GM18526 (cell line): ENCODE results near the gene SRF.

Experiments
- POLR2A ChIP-seq: IDR thresholded peaks from 3 replicates; pipeline ENCODE4 v1.6.1; 2011; ENCODE audit not compliant: insufficient read length; ENCODE audit errors: extremely low read depth

The SRF gene

DNA sequence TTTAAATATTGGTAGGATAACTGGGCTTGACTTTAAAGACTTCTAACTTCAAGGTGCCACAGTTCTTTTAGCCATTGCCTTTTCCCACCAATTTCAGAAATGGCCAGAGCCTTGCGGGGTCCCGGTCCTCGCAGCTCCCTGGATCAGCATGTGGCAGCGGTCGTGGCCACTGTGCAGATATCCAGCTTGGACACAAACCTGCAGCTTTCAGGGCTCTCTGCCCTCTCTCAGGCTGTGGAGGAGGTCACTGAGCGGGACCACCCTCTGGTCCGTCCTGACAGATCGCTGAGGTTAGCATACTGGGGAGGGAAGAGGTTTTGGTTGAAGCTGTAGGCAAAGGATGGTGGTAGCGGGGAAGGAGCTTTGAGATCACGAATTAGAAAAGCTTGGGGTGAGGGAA lies 17.4 kb downstream of the SRF start:
- no peak for TF ChIP-seq POLR2A

- TF ChIP-seq POLR2A, result no peak
These were observed 18.8 kb downstream of the SRF start for GRCh38 chr6:43189776-43190304.

DNA sequence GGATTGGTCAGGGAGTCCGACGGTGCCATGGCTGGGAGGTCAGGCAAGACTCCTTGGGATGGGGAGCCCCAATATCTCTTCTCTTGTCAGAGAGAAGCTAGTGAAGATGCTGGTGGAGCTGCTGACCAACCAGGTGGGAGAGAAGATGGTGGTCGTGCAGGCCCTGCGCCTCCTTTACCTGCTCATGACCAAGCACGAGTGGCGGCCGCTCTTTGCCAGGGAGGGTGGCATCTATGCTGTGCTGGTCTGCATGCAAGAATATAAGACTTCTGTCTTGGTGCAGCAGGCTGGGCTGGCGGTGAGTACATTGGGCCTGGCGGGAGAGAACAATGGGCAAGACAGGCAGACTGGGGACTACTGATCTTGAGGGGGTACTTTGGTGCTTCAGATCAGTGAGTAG lies 21.8 kb downstream of the SRF start:
- TF ChIP-seq POLR2A, result no peak

GRCh38 chr6:43193929-43194328 lies 22.9 kb downstream of the SRF start:
- no peak for TF ChIP-seq POLR2A

- TF ChIP-seq POLR2A, result no peak
These were observed 25.3 kb downstream of the SRF start for GRCh38 chr6:43196337-43196736.

DNA sequence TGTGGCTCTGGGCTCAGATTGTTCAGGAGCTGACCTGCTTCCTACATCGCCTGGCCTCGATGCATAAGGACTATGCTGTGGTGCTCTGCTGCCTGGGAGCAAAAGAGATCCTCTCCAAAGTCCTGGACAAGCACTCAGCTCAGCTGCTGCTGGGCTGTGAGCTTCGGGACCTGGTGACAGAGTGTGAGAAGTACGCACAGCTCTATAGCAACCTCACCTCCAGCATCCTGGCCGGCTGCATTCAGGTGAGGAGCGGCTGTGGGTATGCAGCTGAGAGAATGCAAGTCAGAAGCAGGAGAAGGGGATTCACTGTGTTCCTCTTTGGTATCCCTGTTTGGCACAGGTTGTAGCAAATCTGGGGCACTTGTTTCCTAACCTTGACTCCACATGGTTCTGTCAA lies 28.8 kb downstream of the SRF start:
- TF ChIP-seq POLR2A, result no peak

DNA sequence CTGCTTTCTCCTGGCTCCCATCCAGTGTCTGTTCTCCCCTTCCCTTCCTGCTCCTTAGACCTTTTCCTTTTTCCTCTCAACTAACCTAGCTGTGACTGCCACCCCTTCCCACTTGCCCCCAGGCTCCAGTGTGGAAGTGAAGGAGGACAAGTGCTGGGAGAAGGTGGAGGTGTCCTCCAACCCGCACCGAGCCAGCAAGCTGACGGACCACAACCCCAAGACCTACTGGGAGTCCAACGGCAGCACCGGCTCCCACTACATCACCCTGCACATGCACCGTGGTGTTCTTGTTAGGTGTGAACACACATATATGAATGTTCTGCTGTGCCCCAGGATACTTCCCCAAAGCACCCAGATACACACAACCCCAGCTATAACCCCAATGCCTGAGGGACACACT lies 29.5 kb downstream of the SRF start:
- TF ChIP-seq POLR2A, result no peak

DNA sequence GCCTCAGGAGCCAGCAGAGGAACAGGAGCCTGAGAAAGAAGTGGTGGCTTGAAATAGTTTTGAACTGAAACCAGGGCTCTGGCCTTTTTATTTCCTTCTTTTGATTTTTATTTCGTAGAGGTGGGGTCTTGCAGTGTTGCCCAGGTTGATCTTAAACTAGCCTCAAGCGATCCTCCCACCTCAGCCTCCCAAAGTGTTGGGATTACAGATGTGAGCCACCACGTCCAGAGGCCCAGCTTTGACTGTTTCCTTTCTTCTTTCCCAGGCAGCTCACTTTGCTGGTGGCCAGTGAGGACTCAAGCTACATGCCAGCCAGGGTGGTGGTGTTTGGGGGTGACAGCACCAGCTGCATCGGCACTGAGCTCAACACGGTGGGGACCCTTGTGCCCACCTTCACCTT lies 31.4 kb downstream of the SRF start:
- no peak for TF ChIP-seq POLR2A

DNA sequence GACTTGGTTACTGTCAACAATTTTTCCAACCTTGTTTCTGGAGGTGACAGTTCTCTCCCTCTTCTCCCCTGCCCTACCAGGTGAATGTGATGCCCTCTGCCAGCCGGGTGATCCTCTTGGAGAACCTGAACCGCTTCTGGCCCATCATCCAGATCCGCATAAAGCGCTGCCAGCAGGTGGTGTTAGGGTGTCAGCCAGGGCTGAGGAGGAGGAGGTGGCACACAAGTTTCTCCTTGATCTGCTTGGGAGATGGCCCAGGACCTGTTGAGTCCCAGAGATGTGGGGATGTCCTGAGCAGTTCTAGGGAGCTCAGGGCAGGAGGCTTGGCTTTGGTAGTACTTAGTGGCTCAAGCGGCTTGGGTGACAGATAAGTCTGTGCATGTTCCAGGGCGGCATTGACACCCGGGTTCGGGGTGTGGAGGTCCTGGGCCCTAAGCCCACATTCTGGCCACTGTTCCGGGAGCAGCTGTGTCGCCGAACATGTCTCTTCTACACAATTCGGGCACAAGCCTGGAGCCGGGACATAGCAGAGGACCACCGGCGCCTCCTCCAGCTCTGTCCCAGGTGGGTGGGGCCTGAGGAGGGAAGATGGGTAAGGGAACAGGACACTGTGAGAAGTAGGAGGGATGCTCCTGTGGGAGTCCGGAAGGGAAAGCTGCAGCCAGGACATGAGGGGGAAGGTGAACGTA lies 32.1 kb downstream of the SRF start:
- no peak for TF ChIP-seq POLR2A

DNA sequence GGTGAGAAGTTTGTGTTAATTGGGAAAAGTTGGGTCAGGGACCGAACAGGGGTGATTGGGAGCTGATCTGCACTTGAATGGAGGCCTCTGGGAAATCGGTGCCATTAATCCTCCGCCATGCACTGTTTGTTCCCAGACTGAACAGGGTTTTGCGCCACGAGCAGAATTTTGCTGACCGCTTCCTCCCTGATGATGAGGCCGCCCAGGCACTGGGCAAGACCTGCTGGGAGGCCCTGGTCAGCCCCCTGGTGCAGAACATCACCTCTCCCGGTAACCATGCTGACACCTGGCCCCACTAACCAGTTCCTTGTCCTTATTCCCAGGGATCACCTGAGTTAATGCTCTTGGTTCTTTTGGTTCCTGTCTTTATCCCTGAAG lies 32.6 kb downstream of the SRF start:
- no peak for TF ChIP-seq POLR2A

DNA sequence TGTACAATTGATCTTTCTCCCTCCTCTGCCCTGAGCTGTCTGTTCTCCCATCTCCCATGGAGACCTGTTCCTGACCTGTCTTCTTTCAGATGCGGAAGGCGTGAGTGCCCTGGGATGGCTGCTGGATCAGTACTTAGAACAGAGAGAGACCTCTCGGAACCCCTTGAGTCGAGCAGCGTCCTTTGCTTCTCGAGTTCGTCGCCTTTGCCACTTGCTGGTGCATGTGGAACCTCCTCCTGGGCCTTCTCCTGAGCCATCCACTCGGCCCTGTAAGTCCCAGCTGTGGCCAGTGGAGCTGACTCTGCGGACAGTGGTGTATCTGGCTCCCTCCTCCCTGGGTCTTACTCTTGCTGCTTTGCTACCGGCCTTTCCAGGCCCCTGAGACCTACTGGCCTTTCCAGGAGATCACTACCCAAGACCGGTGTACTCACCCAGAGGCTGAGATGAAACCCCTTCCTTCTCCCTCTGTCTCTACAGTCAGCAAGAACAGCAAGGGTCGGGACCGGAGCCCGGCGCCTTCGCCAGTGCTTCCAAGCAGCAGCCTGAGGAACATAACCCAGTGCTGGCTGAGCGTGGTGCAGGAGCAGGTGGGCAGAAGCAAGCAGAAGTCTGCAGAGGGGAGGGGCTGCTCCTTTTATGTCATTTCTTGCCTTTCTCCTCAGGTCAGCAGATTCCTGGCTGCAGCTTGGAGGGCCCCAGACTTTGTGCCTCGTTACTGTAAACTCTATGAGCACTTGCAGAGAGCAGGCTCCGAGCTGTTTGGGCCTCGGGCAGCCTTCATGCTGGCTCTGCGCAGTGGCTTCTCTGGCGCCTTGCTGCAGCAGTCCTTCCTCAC lies 33.4 kb downstream of the SRF start:
- no peak for TF ChIP-seq POLR2A

DNA sequence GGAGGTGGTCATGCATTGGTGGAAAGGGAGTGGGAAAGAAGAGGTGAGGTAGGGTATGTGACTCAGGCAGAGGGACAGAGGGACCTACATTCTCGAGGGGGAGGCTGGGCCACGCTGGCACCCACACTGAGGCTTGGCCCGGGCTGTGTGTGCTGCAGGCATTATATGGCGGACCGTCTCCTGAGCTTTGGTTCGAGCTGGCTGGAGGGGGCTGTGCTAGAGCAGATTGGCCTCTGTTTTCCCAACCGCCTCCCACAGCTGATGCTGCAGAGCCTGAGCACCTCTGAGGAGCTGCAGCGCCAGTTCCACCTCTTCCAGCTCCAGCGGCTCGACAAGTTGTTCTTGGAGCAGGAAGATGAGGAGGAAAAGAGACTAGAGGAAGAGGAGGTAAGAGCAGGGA lies 34.8 kb downstream of the SRF start:
- no peak for TF ChIP-seq POLR2A

GRCh38 chr6:43207286-43207685 lies 36.2 kb downstream of the SRF start:
- TF ChIP-seq POLR2A, result no peak

DNA sequence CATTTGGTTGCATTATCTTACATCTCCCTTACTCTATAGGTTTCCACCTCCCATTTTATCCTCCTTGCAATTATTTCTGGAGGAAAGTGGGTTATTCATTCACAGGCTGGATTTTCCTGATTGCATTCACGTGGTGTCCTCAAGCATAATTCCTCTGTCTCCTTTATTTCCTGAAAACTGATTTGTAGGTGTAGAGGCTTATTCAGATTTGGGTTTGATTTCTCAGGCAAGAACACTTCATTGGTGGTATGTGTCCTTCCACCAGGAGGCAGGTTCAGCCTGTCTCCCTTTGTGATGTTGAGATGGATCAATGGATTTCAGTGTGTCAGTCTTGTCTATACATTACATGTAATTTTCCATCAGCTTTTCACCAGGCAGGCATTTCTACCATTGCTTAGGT lies 40.9 kb downstream of the SRF start:
- TF ChIP-seq POLR2A, result no peak

DNA sequence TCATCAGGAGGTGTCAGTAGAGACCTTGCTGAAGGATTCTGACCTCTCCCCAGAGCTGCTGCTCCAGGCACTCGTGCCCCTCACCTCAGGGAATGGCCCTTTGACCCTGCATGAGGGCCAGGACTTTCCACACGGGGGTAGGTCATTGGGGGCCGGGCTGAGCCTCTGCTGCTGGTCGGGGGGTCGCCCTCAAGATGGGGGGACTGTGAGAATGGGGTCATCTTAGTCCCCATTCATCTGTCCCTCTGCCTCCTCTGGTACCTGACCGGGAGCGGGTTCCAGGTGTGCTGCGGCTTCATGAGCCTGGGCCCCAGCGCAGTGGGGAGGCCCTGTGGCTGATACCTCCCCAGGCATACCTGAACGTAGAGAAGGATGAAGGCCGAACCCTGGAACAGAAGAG lies 42.4 kb downstream of the SRF start:
- TF ChIP-seq POLR2A, result no peak

GRCh38 chr6:43215066-43215465 lies 44.0 kb downstream of the SRF start:
- no peak for TF ChIP-seq POLR2A
